ENCODE measurements around the gene ANKRD33B. TPM values are rescaled to one million over a fixed set of nuclear protein-coding genes. Genes with fewer than 3 reads are reported as not detected.

The ANKRD33B gene
- total RNA-seq, 3 donors from 2014 or later: 3.3 to 5.3 (median 3.8) TPM

- H3K9me3 ChIP-seq: no peaks in the 10 kb centered on the region
- peaks cover 0 to 13% of the 10 kb centered on the region in 2 donors for H3K4me1 ChIP-seq
- no peaks in the 10 kb centered on the region for H3K27me3 ChIP-seq
- no peak overlapping the region for H3K27ac ChIP-seq
- intact Hi-C loops (cut with DNase I; ENCODE audit: low total_unique reads): no loop called here
- TF ChIP-seq CTCF (IDR thresholded peaks at IDR 0.05) (no peak), POLR2AphosphoS5 (IDR thresholded peaks at IDR 0.05) (no peak), POLR2A (IDR thresholded peaks at IDR 0.05) (no peak)
- DNase-seq (ENCODE audit: low spot score in 2 of 2): no peak
- no peak overlapping the region for H3K4me3 ChIP-seq
- no peaks in the 10 kb centered on the region for H3K36me3 ChIP-seq
Measured at GRCh38 chr5:10706326-10706725, 142.5 kb downstream of the ANKRD33B start.

Other genes starting within 250 kb of the ANKRD33B start
- gene MARCHF6, start 210.4 kb upstream of the ANKRD33B start, total RNA-seq: 100 to 1,000 TPM in 2 of 3 donors, 10 to 100 TPM in 1; 90.8 to 123 (median 121) TPM
- gene ROPN1L, start 122.2 kb upstream of the ANKRD33B start, total RNA-seq: 1 to 10 TPM in 1 of 3 donors, under 1 TPM in 2; 0.29 to 2.9 (median 0.48) TPM
- gene DAP, start 197.2 kb downstream of the ANKRD33B start, total RNA-seq: 10 to 100 TPM; 60.8 to 63.8 (median 61.9) TPM

Measured in breast epithelium (tissue), 4 donors.